Endothelial cell of umbilical vein (primary cell): ENCODE measurements around the gene ZDHHC3. TPM values are rescaled to one million over a fixed set of nuclear protein-coding genes. Genes with fewer than 3 reads are reported as not detected.
A peak's percentile ranks its signal among the peaks of the same experiment; 100 is the strongest.

Source experiments
- BruUV-seq: library from RNA; stranded (reverse); fragments of 400-500 nt; replicated peaks from 2 replicates; lab custom pipeline; 2021; lab: Mats Ljungman, UMichigan
- CTCF ChIA-PET: fragments of 300-600, 350-600 bp; sonication (Branson Sonifier 250); formaldehyde crosslinking; loops from one replicate; lab custom pipeline; 2021; ENCODE audit warnings: antibody characterized with exemption, inconsistent platforms; lab: Charles Lee
- POLR2A ChIA-PET: fragments of 300-600, 350-600 bp; sonication (Branson Sonifier 250); formaldehyde crosslinking; loops from one replicate; lab custom pipeline; 2021; ENCODE audit warnings: antibody characterized with exemption, inconsistent platforms; lab: Charles Lee
- DNase-seq: peaks from one replicate; pipeline ENCODE4 v3.0.0-alpha.2; 2011; ENCODE audit warnings: low read depth, low spot score
- FAIRE-seq: peaks from 2 replicates; lab custom pipeline; 2011; peaks lifted over from hg19 to GRCh38; lab: Jason Lieb, UNC
- H2AFZ ChIP-seq: 2 replicates; pipeline ENCODE4 v1.6.0; 2012; ENCODE audit warnings: low read depth, low read length, control low read depth, inconsistent platforms
- H3K27ac ChIP-seq: 2 replicates; pipeline ENCODE4 v1.5.1; 2011; ENCODE audit warnings: low read depth, mild to moderate bottlenecking, control low read depth, low read length, moderate library complexity; ENCODE audit not compliant: insufficient read depth
- H3K27me3 ChIP-seq, 2 experiments: 2 replicates each; pipeline versions ENCODE4 v1.6.0 to v1.6.1; 2011; ENCODE audit warnings: low read length in 2 of 2, mixed read lengths in 1 of 2; ENCODE audit not compliant: control insufficient read depth in 2 of 2, insufficient read depth in 2 of 2
- H3K36me3 ChIP-seq, 2 experiments: 2 replicates in 1 of 2; 3 replicates in 1 of 2; pipeline ENCODE4 v1.5.1; 2011; ENCODE audit warnings: low read length in 2 of 2, mild to moderate bottlenecking in 1 of 2, moderate library complexity in 1 of 2; ENCODE audit not compliant: control insufficient read depth in 2 of 2, insufficient read depth in 2 of 2; ENCODE audit errors: extremely low read depth in 1 of 2
- H3K4me1 ChIP-seq: 3 replicates; pipeline ENCODE4 v1.5.1; 2011; ENCODE audit warnings: mild to moderate bottlenecking, low read length; ENCODE audit not compliant: control insufficient read depth, insufficient read depth; ENCODE audit errors: extremely low read depth
- H3K4me2 ChIP-seq: 2 replicates; pipeline ENCODE4 v1.6.1; 2011; ENCODE audit warnings: low read length, control low read depth, mixed read lengths; ENCODE audit not compliant: insufficient read depth
- H3K4me3 ChIP-seq, 3 experiments: fragments of 200-600 bp in 1 of 3; sonication (generic), shearing (Covaris generic) in 1 of 3; replicated peaks in 1 of 3; 2 replicates each; pipeline ENCODE4 v1.5.1; 2011 to 2016; ENCODE audit warnings: control low read depth in 3 of 3, low read length in 3 of 3, mild to moderate bottlenecking in 2 of 3, inconsistent platforms in 1 of 3, low read depth in 1 of 3, moderate library complexity in 1 of 3; ENCODE audit not compliant: insufficient read depth in 1 of 3
- H3K79me2 ChIP-seq: 2 replicates; pipeline ENCODE4 v1.6.0; 2012; ENCODE audit warnings: low read length, inconsistent platforms; ENCODE audit not compliant: control insufficient read depth, insufficient read depth
- H3K9ac ChIP-seq: replicated peaks from 2 replicates; pipeline ENCODE3; 2011; ENCODE audit warnings: low read length, control low read depth; ENCODE audit not compliant: insufficient read depth; ENCODE audit errors: extremely low read depth
- H3K9me1 ChIP-seq: replicated peaks from 3 replicates; pipeline ENCODE4 v1.6.0; 2011; ENCODE audit warnings: mild to moderate bottlenecking, low read length; ENCODE audit not compliant: control insufficient read depth, insufficient read depth; ENCODE audit errors: extremely low read depth
- H3K9me3 ChIP-seq: replicated peaks from 2 replicates; pipeline ENCODE4 v1.5.1; 2012; ENCODE audit warnings: low read length, inconsistent platforms; ENCODE audit not compliant: control insufficient read depth, insufficient read depth
- H4K20me1 ChIP-seq: replicated peaks from 2 replicates; pipeline ENCODE3; 2011; ENCODE audit warnings: mild to moderate bottlenecking, low read length; ENCODE audit not compliant: control insufficient read depth, insufficient read depth; ENCODE audit errors: extremely low read depth
- CTCF ChIP-seq, 2 donors: IDR thresholded peaks; 1 replicate in 1 of 2; 2 replicates in 1 of 2; pipeline ENCODE4 v1.5.1; 2011; ENCODE audit warnings: low read length in 2 of 2, mild to moderate bottlenecking in 2 of 2, moderate library complexity in 2 of 2, control low read depth in 1 of 2, inconsistent platforms in 1 of 2, low read depth in 1 of 2; ENCODE audit not compliant: insufficient read depth in 1 of 2; ENCODE audit errors: extremely low read depth in 1 of 2
- EZH2 ChIP-seq: IDR thresholded peaks from 2 replicates; pipeline ENCODE4 v1.6.1; 2012; ENCODE audit warnings: borderline replicate concordance, low read depth, mild to moderate bottlenecking, moderate library complexity, low read length, inconsistent platforms; ENCODE audit not compliant: severe bottlenecking
- FOS ChIP-seq: IDR thresholded peaks from 2 replicates; pipeline ENCODE4 v1.6.1; 2011; ENCODE audit warnings: mild to moderate bottlenecking, low read length, moderate library complexity, borderline replicate concordance; ENCODE audit not compliant: insufficient read depth
- GATA2 ChIP-seq: IDR thresholded peaks from 2 replicates; pipeline ENCODE4 v1.7.0; 2011; ENCODE audit warnings: low read depth, mild to moderate bottlenecking, moderate library complexity, mixed read lengths, low read length; ENCODE audit not compliant: insufficient read length, insufficient read depth
- JUN ChIP-seq: IDR thresholded peaks from 2 replicates; pipeline ENCODE4 v1.6.1; 2011; ENCODE audit warnings: borderline replicate concordance, low read depth; ENCODE audit not compliant: insufficient read length, insufficient read depth
- MAX ChIP-seq: IDR thresholded peaks from 2 replicates; pipeline ENCODE4 v1.6.1; 2011; ENCODE audit not compliant: insufficient read depth, insufficient read length
- MYC ChIP-seq: IDR thresholded peaks from one replicate; pipeline ENCODE4 v1.6.1; 2011; ENCODE audit warnings: mild to moderate bottlenecking, low read depth, low read length
- POLR2A ChIP-seq: IDR thresholded peaks from 2 replicates; pipeline ENCODE4 v1.6.1; 2012; ENCODE audit warnings: low read depth, mild to moderate bottlenecking, control low read depth, low read length
- POLR2AphosphoS5 ChIP-seq: IDR thresholded peaks from 2 replicates; pipeline ENCODE4 v1.6.1; 2012; ENCODE audit warnings: low read depth, mild to moderate bottlenecking, control low read depth, low read length, moderate library complexity; ENCODE audit not compliant: insufficient read depth
- dilution Hi-C: fragments of 300-500 bp; cut with MboI; formaldehyde crosslinking; loops from one replicate; pipeline ENCODE4 v1.15.0; 2019; ENCODE audit warnings: low sequenced_read_pairs; ENCODE audit not compliant: extremely low pct_ligation_motif_present
- intact Hi-C: fragments of 100-400 bp; cut with micrococcal nuclease; formaldehyde crosslinking; loops from one replicate; pipeline ENCODE4 v1.10.0; 2022
- polyA plus RNA-seq, 4 experiments: library from polyadenylated mRNA; depleted of rRNA in 3 of 4; stranded (reverse) in 3 of 4; unstranded in 1 of 4; fragments of >200 nt; gene quantifications; 2 replicates each; pipeline versions ENCODE4 v1.2.1 to v1.2.3, GENCODE V29; 2011 to 2012; ENCODE audit warnings: missing spikeins in 1 of 4
- total RNA-seq: library from RNA; stranded (reverse); gene quantifications from 2 replicates; pipeline ENCODE4 v1.2.3, GENCODE V29; 2021

The ZDHHC3 gene
- total and polyA plus RNA-seq, 2 donors (not counting 3 experiments of a cell fraction or from before 2014, with no cell fraction given), result 62.4 to 97.1 TPM

DNA sequence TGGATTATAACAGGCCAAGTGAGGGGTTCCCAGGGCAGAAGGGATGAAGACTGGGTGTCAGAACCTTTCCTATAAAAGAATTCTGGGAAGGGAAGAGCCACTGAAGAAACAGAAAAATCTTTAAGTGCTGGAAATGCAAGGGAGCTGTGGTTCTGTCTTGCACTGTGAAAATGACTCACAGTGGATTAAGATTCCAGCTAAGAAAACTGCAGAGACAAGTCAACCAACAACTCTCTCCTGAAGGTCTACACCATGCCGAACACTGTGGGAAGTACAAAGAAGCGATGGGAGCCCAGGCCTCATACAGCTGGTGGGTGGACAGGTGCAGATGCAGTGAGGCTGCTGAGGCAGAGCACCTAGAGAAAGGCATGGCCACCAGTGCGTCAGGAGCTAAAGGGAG lies 27.7 kb downstream of the ZDHHC3 start:
- H3K9me3 ChIP-seq, result no peaks in the 10 kb centered on the region
- no peaks in the 10 kb centered on the region for H4K20me1 ChIP-seq
- no peak overlapping the region for H3K27ac ChIP-seq
- TF ChIP-seq MYC (no peak), JUN (no peak)
- no TSS peak for BruUV-seq
- intact Hi-C loops (no loop called here), dilution Hi-C loops (no loop called here)
- H3K9ac ChIP-seq, result no peak overlapping the region
- CTCF ChIA-PET, result interaction anchor here (1.2 to 2.0 kb wide), 2 partner anchors 34 to 44 kb away, joined by 3 to 6 read pairs; no protein-coding TSS in a partner anchor
- H3K4me1 ChIP-seq, result no peaks in the 10 kb centered on the region
- no peaks in the 10 kb centered on the region for H3K9me1 ChIP-seq
- H3K4me3 ChIP-seq, result no peak overlapping the region
- POLR2A ChIA-PET, result no interaction called here
- H2AFZ ChIP-seq, result no peak overlapping the region
- H3K36me3 ChIP-seq, result no peaks in the 10 kb centered on the region
- no peak for DNase-seq
- H3K79me2 ChIP-seq, result no peaks in the 10 kb centered on the region
- no peak overlapping the region for H3K4me2 ChIP-seq
- no peaks in the 10 kb centered on the region for H3K27me3 ChIP-seq
- no peak for FAIRE-seq

DNA sequence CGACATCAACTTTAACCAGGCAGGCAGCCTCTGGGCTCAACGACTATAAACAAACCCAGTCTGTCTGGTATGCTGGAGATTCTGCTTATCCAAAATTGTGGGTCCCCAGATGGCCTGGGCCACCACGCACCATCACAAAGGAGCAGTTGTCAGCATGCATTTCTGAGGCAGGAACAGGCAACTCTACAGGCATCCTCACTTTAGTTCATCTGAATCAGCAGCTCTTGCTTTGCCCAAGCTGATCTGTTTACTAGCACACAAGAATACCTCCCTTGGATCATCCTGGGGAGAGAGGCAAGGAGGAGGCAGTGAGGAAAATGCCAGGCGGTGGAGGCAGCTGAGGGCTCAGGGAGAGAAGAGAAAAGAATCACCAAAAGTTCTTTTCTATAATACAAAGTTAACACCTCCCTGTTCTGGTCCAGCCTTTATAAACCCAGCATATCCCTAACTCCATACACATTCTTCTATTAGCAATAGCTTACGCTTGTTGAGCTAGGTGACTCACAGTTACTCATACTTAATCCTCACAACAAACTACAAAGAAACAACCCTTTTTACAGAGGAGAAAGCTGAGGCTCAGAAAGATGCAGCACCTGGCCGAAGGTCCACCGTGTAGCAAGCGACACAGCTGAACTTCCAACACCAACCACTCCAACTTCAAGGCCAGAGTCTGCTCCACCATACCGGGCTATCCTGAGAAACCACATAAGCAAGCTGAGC lies 33.6 kb downstream of the ZDHHC3 start:
- dilution Hi-C loops (no loop called here), intact Hi-C loops (no loop called here)
- ChIA-PET POLR2A (no interaction called here), CTCF (interaction anchor here (0.5 to 0.7 kb wide), 2 partner anchors 13 to 27 kb away, joined by 3 read pairs; no protein-coding TSS in a partner anchor)
- H3K9ac ChIP-seq, result no peak overlapping the region
- H4K20me1 ChIP-seq, result no peaks in the 10 kb centered on the region
- H3K4me1 ChIP-seq, result no peaks in the 10 kb centered on the region
- H3K4me3 ChIP-seq, result no peak overlapping the region
- H3K36me3 ChIP-seq, result peaks cover 2 to 9% of the 10 kb centered on the region in 2 experiments
- no peak for FAIRE-seq
- no peak overlapping the region for H3K4me2 ChIP-seq
- no peak overlapping the region for H2AFZ ChIP-seq
- H3K79me2 ChIP-seq, result no peaks in the 10 kb centered on the region
- H3K9me3 ChIP-seq, result no peaks in the 10 kb centered on the region
- H3K27ac ChIP-seq, result no peak overlapping the region
- no peak for DNase-seq
- H3K9me1 ChIP-seq, result no peaks in the 10 kb centered on the region
- no peaks in the 10 kb centered on the region for H3K27me3 ChIP-seq
- TF ChIP-seq POLR2AphosphoS5 (no peak), EZH2 (no peak), MAX (no peak), MYC (no peak), JUN (peak; percentile 33), GATA2 (no peak), POLR2A (no peak), CTCF (IDR thresholded peaks at IDR 0.05; ENCODE audit: extremely low read depth in 1 of 2, insufficient read depth in 1 of 2, low read depth in 1 of 2, low read length in 2 of 2) (no peak), FOS (peak; percentile 64)
- no TSS peak for BruUV-seq
